PFSK-1 (cell line): ENCODE data around the gene TCOF1.

Experiments used
- FOXP2 ChIP-seq: optimal IDR thresholded peaks from 2 replicates; pipeline ENCODE3; 2011; ENCODE audit warnings: borderline replicate concordance, control low read depth, inconsistent platforms; ENCODE audit not compliant: insufficient read depth; ENCODE audit errors: extremely low read length, extremely low read depth
- POLR2AphosphoS5 ChIP-seq: IDR thresholded peaks from 2 replicates; pipeline ENCODE4 v1.6.1; 2012; ENCODE audit warnings: low read depth, mild to moderate bottlenecking, control low read depth, low read length, moderate library complexity
- SIN3A ChIP-seq: IDR thresholded peaks from 2 replicates; pipeline ENCODE4 v1.6.1; 2012; ENCODE audit warnings: mild to moderate bottlenecking, low read length, moderate library complexity, borderline replicate concordance; ENCODE audit not compliant: insufficient read depth
- TF ChIP-seq, protein P1 (sequence below), 2 experiments: IDR thresholded peaks; 2 replicates each; pipeline versions ENCODE4 v1.6.1 to v1.8.0; 2011 to 2012; ENCODE audit warnings: low read depth in 2 of 2, low read length in 2 of 2, control low read depth in 1 of 2, inconsistent platforms in 1 of 2, mild to moderate bottlenecking in 1 of 2, moderate library complexity in 1 of 2; ENCODE audit not compliant: insufficient read depth in 1 of 2

DNA sequence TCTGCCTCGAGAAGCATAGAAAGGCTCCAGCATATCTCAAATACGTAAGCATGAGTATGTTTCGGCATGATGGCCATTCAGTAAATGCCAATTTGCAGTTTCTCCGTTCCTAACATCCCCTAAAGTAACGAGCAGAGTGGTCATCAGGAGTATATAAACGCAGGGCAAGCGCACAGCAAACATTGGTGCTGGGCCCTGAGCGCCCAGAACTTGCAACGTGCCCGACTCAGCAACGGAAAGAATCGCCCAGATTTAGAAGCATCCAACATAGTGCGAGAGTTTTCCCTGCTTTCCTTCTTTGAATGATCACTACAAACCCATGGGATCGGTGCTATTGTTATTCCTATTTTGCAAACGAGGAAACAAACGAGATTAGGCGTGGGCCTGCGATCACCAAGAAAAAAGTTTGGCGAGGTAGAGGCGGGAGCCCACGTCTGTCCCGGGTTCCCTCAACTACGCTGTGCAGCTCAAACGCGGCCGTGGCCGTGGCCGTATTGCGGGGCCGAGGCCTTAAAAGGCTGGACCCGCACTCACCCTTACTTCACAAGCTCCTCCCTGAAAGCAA is 91.5 kb downstream of the TCOF1 start:
- TF ChIP-seq POLR2AphosphoS5, result no peak
- TF ChIP-seq, protein P1, sequence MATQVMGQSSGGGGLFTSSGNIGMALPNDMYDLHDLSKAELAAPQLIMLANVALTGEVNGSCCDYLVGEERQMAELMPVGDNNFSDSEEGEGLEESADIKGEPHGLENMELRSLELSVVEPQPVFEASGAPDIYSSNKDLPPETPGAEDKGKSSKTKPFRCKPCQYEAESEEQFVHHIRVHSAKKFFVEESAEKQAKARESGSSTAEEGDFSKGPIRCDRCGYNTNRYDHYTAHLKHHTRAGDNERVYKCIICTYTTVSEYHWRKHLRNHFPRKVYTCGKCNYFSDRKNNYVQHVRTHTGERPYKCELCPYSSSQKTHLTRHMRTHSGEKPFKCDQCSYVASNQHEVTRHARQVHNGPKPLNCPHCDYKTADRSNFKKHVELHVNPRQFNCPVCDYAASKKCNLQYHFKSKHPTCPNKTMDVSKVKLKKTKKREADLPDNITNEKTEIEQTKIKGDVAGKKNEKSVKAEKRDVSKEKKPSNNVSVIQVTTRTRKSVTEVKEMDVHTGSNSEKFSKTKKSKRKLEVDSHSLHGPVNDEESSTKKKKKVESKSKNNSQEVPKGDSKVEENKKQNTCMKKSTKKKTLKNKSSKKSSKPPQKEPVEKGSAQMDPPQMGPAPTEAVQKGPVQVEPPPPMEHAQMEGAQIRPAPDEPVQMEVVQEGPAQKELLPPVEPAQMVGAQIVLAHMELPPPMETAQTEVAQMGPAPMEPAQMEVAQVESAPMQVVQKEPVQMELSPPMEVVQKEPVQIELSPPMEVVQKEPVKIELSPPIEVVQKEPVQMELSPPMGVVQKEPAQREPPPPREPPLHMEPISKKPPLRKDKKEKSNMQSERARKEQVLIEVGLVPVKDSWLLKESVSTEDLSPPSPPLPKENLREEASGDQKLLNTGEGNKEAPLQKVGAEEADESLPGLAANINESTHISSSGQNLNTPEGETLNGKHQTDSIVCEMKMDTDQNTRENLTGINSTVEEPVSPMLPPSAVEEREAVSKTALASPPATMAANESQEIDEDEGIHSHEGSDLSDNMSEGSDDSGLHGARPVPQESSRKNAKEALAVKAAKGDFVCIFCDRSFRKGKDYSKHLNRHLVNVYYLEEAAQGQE (IDR thresholded peaks at IDR 0.05; ENCODE audit: insufficient read depth in 1 of 2, low read depth in 2 of 2, low read length in 2 of 2), result no peak
- TF ChIP-seq FOXP2, result no peak
- TF ChIP-seq SIN3A, result no peak
